Testis (tissue), 2 donors: ENCODE measurements around the gene POLR2J.
"Not testable (repeated sequence)": the region's sequence is repeated elsewhere in the genome, so short reads cannot be mapped to it uniquely, and the experiment has no call there.

Experiments
- CTCF ChIP-seq, 3 experiments: fragments of 450-650 bp in 2 of 3; fragments of 200-600 bp in 1 of 3; sonication (generic) in 1 of 3; IDR thresholded peaks; one replicate each; pipeline ENCODE4 v1.5.1; 2016 to 2019; ENCODE audit warnings: antibody characterized with exemption in 3 of 3, mild to moderate bottlenecking in 2 of 3, moderate library complexity in 1 of 3
- POLR2A ChIP-seq: fragments of 450-650 bp; IDR thresholded peaks from one replicate; pipeline ENCODE4 v1.6.1; 2017; ENCODE audit warnings: antibody characterized with exemption, mild to moderate bottlenecking, moderate library complexity

GRCh38 chr7:102515889-102516288, 37.2 kb upstream of the POLR2J start:
- TF ChIP-seq CTCF (IDR thresholded peaks at IDR 0.05); POLR2A: not testable (repeated sequence)
